GM21515 (cell line): ENCODE measurements around the gene ST7L.

ENCODE experiments used
- ATAC-seq: cut with Tn5 transposase; IDR thresholded peaks from one replicate; pipeline ENCODE4 v1.9.1; 2021; ENCODE audit not compliant: unreplicated experiment

ST7L gene

GRCh38 chr1:112516141-112516540 is 102.8 kb downstream of the ST7L start:
- ATAC-seq, result no peak

DNA sequence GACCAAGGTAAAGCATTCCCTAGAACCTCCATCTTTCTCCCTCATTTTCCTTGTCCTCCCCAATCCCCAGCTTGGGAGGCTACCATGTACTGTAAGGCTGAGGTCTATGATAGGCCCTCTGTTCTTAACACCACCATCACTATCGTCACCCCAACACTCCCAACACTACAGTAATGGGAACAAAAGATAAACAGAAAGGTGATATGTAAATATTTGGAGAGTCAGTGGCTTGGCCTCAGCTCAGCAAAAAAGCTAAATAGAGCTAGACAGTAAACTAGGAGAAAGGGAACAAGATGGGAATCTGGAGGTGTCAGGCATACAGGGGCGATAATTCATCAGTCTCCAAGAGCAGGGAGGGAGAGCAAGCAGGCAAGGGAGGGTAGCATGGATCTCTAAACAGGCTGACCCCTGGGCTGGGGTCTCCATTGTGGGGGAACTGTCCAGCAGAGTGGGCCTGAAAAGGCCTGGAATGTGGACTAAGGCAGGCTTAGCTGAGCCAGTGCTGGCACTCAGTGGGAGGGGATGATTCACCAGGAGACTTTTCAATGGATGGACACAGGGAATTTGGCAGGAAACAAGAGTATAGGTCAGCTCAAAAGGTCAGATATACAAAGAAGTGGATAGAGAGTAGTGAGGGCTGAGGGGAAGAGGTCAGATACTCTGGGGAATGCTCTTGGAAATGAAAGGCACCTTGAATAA is 103.5 kb downstream of the ST7L start:
- no peak for ATAC-seq

- no peak for ATAC-seq
Measured at GRCh38 chr1:112514901-112515300, 104.0 kb downstream of the ST7L start.

DNA sequence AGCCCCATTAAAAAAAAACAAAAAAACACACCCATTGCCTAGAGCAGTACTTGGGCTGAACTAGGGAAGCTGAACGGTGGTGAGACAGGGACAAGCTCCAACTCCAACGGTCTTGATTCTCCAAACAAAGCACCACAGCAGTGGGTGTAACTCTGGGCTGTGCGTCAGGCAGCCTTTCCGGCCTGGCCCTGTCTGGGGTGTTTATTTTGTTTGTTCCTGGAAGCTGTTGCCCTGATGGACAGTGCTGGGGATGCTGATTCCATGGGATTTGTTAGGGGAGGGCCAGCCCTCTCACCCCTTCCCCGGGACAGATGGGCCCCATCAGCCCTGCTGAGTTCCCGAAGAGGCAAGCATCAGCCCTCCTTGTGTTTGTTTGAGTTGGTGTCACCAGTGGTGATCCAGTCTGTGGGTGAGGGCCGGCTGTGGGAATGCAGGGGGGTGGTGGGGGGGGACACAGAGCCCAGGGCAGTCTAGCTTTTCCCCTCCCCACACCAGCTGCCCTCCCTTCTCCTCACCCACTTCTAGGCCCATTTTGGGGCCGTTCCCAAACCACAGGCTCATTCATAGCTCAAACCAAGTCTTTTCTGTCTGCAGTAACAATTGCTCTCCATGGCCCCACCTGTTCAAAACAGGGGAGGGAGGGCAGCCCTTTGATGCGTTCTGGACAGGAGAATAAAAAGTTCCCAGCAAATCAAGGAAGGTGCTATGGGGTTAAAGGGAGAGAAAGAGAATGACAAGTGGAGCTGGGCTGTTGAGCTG is 105.7 kb downstream of the ST7L start:
- no peak for ATAC-seq

DNA sequence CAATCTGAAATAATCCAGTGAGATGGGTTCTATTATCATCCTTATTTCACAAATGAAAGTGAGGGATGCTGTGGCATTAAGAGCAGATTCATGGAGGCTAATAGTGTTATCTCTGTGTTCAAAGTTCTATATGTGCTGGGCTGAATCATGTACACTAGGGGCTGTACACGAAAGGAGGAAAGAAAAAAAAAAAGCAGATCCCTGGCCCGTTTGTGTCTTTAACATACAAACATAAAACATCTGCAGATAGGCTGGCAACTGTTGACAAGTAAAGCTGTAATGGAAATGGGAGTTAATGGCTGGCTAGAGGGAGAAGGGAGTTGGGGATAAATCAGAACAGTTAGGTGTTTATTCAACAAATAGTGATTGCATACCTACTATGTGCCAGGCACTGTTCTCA is 107.0 kb downstream of the ST7L start:
- ATAC-seq, result no peak

- ATAC-seq, result no peak
Measured at GRCh38 chr1:112510340-112510739, 108.6 kb downstream of the ST7L start.

- no peak for ATAC-seq
Measured at GRCh38 chr1:112509660-112510178, 109.2 kb downstream of the ST7L start.

DNA sequence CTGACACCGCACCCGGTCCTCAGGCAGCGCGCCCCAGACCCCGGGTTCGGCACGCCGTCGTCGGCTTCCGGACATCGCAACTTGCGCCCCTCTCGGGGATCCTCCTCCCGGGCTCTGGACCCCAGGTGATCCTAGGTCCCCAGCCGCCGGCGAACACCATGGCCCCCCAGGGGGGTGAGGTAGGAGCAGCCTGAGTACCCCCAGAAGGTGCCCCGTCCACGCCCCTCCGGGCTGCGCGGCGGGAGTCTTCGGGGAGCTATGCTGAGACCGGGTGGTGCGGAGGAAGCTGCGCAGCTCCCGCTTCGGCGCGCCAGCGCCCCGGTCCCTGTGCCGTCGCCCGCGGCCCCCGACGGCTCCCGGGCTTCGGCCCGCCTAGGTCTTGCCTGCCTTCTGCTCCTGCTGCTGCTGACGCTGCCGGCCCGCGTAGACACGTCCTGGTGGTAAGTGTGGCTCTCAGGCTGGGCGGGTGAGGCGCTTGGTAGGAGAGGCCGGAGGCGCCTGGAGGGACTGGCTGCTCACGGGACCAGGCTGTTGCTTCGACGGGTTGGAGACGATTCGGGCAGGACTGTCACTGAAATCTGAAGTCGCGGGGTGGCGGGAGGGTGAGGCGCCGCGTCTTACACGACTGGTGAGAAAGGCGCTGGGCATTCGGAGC is 109.8 kb downstream of the ST7L start:
- ATAC-seq, result no peak

GRCh38 chr1:112508278-112509004 is 110.5 kb downstream of the ST7L start, which contains the start of gene WNT2B:
WNT2B (plus strand) TSS chr1:112508965; CDS start chr1:112509263, 298 bp downstream.
- no peak for ATAC-seq

DNA sequence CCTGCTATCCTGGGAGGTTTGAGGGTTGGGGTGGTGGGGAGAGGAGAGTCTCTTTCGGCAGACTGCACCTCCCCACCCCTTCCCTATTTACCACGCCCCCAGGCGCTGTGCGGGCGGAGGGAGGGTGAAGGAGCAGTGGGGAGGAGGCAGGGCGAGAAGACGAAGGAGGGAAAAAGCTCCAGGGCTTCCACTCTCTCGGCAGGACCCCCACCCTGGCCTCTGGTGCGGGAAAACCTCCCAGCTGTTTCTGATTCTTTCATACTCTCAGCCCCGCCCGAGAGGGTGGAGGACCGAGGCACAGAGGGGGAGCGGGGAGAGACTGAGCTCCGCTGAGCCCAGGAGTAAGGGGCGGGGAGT is 111.0 kb downstream of the ST7L start:
- ATAC-seq, result no peak

- no peak for ATAC-seq
Measured at GRCh38 chr1:112507336-112507735, 111.6 kb downstream of the ST7L start.

DNA sequence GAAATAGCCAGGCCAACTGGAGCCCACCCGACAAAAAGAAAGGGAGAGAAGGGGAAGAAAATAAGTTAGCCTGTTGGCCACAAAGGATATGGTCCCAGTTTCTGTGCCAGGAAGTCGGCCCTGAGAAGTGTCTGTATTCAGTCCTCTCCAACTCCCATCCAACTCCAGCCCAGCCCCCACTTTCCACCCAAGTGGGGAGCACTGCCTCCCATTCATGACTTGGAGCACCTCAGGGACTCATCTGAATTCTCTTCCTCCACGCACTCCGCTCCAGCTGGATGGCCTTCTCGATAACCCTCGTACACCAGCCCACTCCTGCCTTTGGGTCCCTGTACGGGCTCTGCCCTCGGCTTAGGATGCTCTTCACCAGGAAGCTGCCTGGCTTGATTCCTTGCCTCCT is 112.2 kb downstream of the ST7L start:
- no peak for ATAC-seq

DNA sequence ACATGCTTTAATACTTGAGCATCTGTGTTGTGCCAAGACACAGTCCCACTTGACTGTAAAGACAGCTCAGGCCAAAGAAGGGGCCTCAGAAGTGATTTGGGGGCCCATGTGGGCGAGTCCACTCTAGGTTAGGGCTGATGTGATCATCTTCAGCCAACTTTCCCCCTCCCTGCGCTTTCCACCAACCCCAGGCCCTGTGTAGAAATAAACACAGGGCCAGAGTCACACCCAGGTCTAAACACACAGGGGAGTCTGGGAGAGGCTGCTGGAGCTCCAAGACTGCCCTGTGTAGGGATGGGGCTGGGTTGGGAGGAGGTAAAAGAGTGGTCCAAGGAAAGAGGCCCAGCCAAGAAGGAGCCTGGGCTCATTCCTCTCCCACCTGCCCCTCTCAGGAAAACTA is 112.6 kb downstream of the ST7L start:
- ATAC-seq, result no peak

- no peak for ATAC-seq
Measured at GRCh38 chr1:112505878-112506277, 113.1 kb downstream of the ST7L start.

DNA sequence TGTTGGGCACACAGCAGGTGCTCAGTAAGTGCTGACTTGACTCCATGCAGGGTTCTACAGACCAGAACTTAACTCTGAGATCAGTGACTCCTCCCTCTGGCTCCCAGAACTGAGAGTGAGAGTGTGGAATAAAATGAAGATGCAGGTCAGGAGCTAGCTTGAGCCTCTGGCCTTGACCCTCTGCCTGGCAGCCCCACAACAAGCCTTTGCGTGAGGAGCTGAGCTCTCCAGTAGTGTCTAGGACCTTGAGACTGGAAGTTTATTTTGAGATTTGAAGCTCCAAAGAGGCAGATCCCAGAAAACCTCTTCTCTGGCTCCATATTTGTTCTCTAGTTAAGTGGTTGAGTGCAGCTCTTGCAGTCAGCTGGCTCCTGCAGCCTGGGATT is 113.5 kb downstream of the ST7L start:
- no peak for ATAC-seq

DNA sequence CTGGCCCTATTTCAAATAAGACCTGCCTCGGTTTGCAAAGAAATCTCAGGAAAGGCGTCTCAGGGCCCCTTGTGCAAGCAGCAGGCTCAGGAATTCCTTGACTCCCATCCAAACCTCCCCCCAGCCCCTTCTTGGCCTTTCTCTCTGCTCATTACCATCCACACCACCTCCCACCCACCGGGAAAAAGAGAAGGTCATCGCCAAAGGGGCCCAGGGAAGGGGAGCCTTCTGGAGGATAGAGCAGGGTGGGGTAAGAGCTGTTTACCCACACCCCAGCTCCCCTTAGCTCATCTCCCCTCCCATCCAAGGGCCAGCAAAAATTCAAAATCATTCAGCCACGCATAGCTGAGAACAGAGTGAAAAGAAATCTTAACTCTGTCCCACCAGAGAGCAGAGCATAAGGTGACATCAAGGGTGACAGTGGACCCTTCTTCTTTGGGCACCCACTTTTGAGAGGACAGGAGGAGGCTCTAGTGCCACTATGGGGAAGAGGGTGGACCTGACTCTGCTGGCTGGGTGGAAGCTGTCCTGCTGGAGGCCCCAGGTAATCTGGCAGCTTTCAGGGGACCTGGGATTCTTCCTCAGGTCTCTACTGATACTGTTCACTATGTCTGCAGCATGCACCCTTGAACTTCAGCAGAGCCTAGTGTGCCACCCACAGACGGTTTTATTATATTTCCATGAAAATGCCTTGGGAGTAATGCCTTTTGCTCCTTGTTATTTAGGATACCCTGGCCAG is 114.1 kb downstream of the ST7L start:
- ATAC-seq, result no peak

DNA sequence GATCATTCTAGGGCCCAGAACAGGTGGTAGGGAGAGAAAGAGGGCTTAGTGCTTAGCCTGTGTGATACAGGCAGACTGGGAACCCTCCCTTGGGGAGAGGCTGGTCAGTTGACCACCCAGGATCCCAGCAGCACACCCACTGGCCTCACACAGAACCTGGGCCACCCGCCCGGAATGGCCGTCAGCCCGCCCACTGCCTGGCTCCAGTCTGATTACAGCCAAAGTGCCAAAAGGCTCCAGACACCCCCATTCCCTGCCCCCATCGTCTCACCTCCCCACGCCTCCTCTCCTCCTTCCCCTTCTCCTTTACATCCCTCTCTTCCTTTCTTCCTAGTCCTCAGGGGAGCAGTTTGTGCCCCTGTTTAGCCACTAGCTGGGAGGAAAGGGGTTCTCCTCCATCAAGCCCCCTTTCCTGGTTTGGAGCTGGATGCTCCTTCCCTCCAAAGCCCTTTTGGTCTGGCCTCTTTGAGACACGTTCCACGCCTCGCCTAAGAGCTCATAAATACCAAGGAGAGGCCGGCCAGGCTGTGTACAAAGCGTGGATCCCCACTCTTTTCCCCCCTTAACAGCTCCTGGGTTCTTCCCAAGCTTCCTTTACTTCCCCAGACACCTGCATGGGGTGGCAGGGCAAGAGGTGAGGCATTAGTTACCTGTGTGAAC is 114.8 kb downstream of the ST7L start:
- ATAC-seq, result no peak

DNA sequence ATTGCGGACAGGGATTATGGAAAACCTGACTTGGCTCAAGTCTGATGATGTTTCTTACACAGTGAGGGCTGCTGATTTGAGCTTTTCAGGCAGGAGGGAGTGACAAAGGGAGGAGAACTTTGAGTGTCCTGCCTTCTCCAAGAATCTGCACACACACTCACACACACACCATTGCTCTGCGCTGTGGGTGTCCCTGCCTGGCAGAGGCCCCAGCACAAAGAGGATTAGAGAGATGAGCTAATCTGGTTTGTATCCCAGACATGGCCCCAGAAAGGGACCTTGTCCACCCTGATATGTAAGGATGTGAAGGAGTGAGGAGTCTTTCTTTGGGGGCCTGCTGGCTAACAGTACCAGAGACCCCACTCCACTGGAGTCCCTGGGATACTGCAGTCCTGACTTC is 116.1 kb downstream of the ST7L start:
- no peak for ATAC-seq

GRCh38 chr1:112501810-112502641 is 116.9 kb downstream of the ST7L start:
- no peak for ATAC-seq
